Activated CD8-positive, alpha-beta memory T cell treated with anti-CD3 and anti-CD28 coated beads for 48 hours (primary cell): ENCODE data around the gene WFS1.

Source experiments
- DNase-seq, 3 experiments: peaks; one replicate each; pipeline ENCODE4 v3.0.0-alpha.2; 2020; ENCODE audit warnings: low read depth in 2 of 3, low spot score in 2 of 3

Gene WFS1

GRCh38 chr4:6338175-6338950, 68.7 kb downstream of the WFS1 start:
- no peak for DNase-seq

- no peak for DNase-seq
Measured at GRCh38 chr4:6338951-6339817, 69.5 kb downstream of the WFS1 start.

GRCh38 chr4:6339818-6340445, 70.3 kb downstream of the WFS1 start:
- no peak for DNase-seq

- DNase-seq = no peak
Measured at GRCh38 chr4:6340446-6341015, 70.9 kb downstream of the WFS1 start.

DNA sequence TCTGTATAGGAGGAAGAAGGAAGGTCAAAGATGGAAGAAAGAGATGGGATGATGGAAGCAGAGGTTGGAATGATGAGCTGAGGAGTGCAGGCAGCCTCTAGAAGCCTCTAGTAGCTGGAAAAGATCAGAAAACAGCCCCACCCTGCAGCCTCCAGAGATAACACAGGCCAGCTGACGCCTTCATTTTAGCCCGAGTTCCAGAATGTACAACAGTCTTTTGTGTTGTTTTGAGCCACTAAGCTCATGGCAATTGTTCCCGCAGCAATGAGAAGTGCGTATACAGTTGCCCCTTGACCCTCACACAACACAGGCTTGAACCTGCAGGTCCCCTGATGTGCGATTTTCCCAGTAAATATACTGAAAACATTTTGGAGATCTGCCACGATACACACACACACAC, 72.0 kb downstream of the WFS1 start:
- DNase-seq = no peak

GRCh38 chr4:6342530-6343293, 73.1 kb downstream of the WFS1 start:
- no peak for DNase-seq

DNA sequence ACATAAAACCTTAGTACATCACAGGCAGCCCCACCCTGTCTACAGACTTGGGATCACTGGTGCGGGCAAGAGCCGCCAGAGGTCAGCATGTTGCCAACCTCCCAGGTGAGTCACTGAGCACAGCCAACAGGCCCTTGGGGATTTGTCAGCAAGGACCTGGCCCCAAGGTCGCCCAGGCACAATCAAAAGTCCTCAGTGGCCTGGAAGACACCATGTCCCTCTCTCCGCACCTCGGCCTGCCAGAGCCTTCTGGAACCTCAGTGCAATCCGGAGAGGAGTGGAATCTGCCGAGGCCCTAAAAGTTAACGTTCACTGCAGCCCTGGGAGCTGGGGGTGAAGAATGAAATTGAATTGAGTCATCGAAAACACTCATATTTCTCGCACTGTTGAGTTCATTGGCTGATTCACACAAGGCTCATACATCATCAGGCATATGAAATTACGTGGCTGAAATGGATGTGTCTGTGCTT, 74.3 kb downstream of the WFS1 start:
- no peak for DNase-seq

- no peak for DNase-seq
Measured at GRCh38 chr4:6345096-6345830, 75.6 kb downstream of the WFS1 start.

GRCh38 chr4:6345866-6346265, 76.2 kb downstream of the WFS1 start:
- DNase-seq = no peak

GRCh38 chr4:6346373-6347110, 76.9 kb downstream of the WFS1 start:
- no peak for DNase-seq

DNA sequence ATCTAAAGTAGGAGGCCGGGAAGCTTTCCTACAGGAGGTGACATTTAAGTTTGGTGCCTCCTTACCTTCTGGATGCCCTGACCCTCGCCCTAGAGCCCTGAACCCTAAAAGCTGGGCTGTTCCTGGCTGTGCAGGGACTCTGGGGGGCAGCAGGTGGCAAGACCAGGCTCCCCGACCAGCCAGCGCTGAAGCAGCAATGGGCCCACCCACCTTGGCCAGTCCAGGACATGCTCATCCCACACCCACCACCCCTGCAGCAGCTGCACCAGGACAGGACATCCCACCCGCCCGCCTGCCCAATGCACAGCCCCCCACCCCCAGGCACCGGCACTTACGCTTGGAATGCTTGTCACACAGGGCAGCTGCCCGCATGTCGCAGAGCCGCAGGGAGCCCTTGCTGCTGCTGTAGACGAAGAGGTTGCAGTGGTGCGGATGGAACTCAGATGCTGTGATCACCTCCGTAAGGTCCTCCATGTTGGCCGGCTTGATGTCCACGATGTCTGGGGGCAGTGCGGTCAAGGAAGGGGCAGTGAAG, 77.9 kb downstream of the WFS1 start:
- DNase-seq = no peak

GRCh38 chr4:6348408-6348807, 78.8 kb downstream of the WFS1 start:
- no peak for DNase-seq

GRCh38 chr4:6349896-6350603, 80.4 kb downstream of the WFS1 start:
- no peak for DNase-seq

DNA sequence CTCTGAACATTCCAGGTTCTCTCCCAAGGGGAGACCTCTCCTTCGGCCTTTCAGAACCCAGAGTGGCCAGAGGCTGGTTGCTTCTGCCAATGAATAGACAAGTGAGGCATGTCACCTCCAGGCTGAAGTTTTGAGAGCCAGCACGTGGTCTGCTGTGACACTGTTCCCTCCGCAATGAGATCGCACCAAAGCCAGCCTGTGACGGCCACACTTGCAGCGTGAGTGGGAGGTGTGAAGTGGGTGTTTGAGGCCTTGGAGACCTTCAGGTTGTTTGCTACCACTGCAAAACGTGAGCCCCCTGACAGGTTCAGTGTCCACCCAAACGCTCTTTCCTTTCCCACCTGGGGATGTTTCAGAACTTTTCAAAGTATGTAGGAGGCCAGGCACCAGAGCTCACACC, 81.0 kb downstream of the WFS1 start:
- DNase-seq = no peak

DNA sequence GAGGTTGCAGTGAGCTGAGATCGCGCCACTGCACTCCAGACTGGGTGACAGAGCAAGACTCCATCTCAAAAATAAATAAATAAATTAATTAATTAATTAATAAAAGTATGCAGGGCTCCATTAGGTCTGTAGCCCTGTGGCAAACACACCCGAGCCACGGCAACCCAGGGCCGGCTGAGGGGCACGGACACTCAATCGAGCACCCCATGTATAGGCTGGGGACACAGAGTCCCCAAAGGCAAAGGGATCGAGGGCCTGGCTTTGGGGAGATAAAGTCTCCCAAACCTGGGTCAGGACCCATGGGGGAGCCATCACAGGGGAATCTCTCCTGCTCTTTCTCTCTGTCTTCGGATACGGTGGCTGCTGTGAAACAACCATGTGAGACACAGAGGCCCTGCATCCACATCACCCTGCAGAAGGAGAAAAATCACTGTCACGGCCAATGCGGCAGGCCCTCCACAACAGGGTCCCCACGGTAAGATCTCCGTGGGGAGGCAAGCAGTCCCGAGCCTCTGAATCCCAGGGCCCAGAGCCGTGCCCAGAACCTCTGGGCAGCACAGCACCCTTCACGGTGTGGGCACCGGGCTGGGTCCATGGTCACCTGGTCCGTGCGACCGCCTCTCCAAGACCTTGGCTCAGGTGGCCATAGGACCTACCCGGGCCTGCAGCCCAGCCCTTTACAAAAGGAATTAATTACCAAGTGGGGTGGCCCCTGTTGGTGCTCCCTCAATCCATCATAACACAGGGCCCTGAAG, 81.8 kb downstream of the WFS1 start:
- DNase-seq = no peak

DNA sequence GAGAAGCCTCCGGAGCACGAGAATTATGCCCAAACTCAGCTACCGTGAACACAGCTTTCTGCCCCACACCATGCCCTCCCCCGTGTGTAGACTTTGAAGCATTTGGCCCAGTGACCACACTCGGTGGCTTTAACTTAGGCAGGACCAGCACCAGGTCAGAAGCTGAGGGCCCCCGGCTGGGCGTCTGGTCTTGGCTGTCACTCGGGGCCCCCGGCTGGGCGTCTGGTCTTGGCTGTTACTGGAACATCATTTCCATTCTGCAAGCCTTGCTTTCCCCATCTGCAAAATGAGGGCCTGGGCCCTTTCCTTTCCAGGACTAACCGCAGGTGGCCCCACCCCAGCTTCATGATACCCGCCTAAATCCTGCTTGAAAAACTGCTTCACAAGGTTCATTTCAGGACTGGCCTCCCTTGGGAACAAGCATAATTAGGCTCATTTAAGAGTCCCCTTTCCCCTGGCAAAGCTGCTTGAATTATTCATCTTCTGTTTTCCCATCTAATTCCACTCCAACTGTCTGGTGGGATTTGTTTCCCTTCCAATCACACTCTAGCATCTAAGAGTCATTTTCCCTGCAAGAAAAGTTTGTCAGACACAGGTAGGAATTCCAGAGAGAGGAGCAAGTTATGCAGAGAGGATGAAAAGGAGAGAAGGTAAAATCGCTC, 82.5 kb downstream of the WFS1 start:
- DNase-seq = no peak
